Right atrium auricular region (tissue), 2 donors: Measurements from ENCODE around the gene SCMH1. TPM values are rescaled to one million over a fixed set of nuclear protein-coding genes. Genes with fewer than 3 reads are reported as not detected.

ENCODE experiments used
- DNase-seq: peaks from one replicate; pipeline ENCODE4 v3.0.0-alpha.2; 2019; ENCODE audit warnings: low spot score
- H3K27ac ChIP-seq, 2 donors: fragments of 200-600 bp; sonication (generic); 1 replicate in 1 of 2; 2 replicates in 1 of 2; pipeline ENCODE4 v1.5.1; 2016 to 2019
- H3K27me3 ChIP-seq, 2 donors: fragments of 200-600 bp; sonication (generic); one replicate each; pipeline versions ENCODE4 v1.5.1 to v1.6.0; 2017 to 2019
- H3K36me3 ChIP-seq: fragments of 200-600 bp; sonication (generic); one replicate; pipeline ENCODE4 v1.5.1; 2016
- H3K4me1 ChIP-seq, 2 donors: fragments of 200-600 bp; sonication (generic); one replicate each; pipeline versions ENCODE4 v1.5.1 to v1.6.0; 2017 to 2019
- H3K4me3 ChIP-seq, 2 donors: fragments of 200-600 bp; sonication (generic); 1 replicate in 1 of 2; 2 replicates in 1 of 2; pipeline ENCODE4 v1.5.1; 2017 to 2019; ENCODE audit warnings: mild to moderate bottlenecking in 1 of 2, moderate library complexity in 1 of 2
- H3K9me3 ChIP-seq, 2 donors: fragments of 200-600 bp; sonication (generic); one replicate each; pipeline ENCODE4 v1.5.1; 2019
- total RNA-seq, 2 donors: library from RNA; depleted of rRNA; stranded (reverse); fragments of >200 nt; gene quantifications; one replicate each; pipeline ENCODE4 v1.1.0, GENCODE V29; 2016
- TF ChIP-seq, protein P1 (sequence below), 2 donors: fragments of 200-600 bp; sonication (generic); IDR thresholded peaks; one replicate each; pipeline ENCODE4 v1.5.1; 2019; ENCODE audit warnings: antibody characterized with exemption in 2 of 2

The SCMH1 gene
- total RNA-seq, 2 donors from 2014 or later: 50.1 to 62.5 TPM

DNA sequence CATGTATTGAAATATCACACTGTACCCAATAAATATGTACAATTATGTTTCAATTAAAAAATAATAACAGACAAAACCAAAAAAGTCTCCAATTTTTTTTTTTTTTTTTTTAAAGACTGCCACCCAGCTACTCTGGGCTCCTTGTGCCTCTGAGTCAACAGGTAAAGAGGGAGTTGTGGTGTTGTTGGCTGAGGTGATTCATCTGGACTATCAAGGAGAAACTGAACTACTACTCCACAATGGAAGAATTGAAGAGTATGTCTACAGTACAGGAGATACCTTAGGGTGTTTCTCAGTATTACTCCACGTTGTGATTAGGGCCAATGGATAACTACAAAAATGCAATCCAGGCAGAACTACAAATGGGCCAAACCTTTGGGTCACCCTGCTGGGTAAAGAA is 67.9 kb downstream of the SCMH1 start:
- H3K27me3 ChIP-seq: no peaks in the 10 kb centered on the region
- H3K9me3 ChIP-seq: no peaks in the 10 kb centered on the region
- peaks cover 3% of the 10 kb centered on the region for H3K36me3 ChIP-seq
- H3K27ac ChIP-seq: no peak overlapping the region
- no peak overlapping the region for H3K4me3 ChIP-seq
- H3K4me1 ChIP-seq: no peaks in the 10 kb centered on the region
- DNase-seq: no peak
- TF ChIP-seq, protein P1, sequence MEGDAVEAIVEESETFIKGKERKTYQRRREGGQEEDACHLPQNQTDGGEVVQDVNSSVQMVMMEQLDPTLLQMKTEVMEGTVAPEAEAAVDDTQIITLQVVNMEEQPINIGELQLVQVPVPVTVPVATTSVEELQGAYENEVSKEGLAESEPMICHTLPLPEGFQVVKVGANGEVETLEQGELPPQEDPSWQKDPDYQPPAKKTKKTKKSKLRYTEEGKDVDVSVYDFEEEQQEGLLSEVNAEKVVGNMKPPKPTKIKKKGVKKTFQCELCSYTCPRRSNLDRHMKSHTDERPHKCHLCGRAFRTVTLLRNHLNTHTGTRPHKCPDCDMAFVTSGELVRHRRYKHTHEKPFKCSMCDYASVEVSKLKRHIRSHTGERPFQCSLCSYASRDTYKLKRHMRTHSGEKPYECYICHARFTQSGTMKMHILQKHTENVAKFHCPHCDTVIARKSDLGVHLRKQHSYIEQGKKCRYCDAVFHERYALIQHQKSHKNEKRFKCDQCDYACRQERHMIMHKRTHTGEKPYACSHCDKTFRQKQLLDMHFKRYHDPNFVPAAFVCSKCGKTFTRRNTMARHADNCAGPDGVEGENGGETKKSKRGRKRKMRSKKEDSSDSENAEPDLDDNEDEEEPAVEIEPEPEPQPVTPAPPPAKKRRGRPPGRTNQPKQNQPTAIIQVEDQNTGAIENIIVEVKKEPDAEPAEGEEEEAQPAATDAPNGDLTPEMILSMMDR (IDR thresholded peaks at IDR 0.05): no peak

- no peaks in the 10 kb centered on the region for H3K27me3 ChIP-seq
- no peak overlapping the region for H3K4me3 ChIP-seq
- no peaks in the 10 kb centered on the region for H3K4me1 ChIP-seq
- TF ChIP-seq, protein P1 (IDR thresholded peaks at IDR 0.05): no peak
- peaks cover 3% of the 10 kb centered on the region for H3K36me3 ChIP-seq
- no peaks in the 10 kb centered on the region for H3K9me3 ChIP-seq
- no peak for DNase-seq
- no peak overlapping the region for H3K27ac ChIP-seq
Observed at GRCh38 chr1:41173651-41174050, 68.5 kb downstream of the SCMH1 start.

DNA sequence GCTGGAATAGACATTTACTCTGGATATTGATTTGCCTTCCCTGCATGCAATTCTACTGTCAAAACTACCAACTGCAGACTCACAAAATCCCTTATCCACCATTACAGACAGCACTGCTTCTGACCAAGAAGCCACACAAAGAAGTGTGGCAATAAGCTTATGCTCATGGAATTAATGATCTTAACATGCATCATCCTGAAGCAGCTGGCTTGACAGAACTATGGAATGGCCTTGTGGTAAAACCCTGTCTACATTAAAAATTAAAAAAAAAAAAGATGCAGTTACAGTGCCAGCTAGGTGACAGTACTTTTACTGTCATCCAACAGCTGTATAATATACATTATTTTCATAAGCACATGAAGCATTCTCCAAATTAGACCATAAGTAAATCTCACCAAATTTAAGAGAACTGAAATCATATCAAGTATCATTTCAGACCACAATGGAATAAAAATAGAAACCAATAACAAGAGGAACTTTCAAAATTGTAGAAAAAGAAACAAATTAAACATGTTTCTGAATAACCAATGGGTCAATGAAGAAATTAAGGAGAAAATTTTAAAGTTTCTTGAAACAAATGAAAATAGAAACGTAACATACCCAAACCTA is 70.7 kb downstream of the SCMH1 start:
- no peak for DNase-seq
- H3K36me3 ChIP-seq: peaks cover 3% of the 10 kb centered on the region
- TF ChIP-seq, protein P1 (IDR thresholded peaks at IDR 0.05): no peak
- peaks cover 0 to 14% of the 10 kb centered on the region in 2 donors for H3K9me3 ChIP-seq
- H3K27me3 ChIP-seq: no peaks in the 10 kb centered on the region
- H3K4me1 ChIP-seq: no peaks in the 10 kb centered on the region
- no peak overlapping the region for H3K4me3 ChIP-seq
- H3K27ac ChIP-seq: no peak overlapping the region

GRCh38 chr1:41169799-41170180 is 72.3 kb downstream of the SCMH1 start:
- no peak overlapping the region for H3K27ac ChIP-seq
- H3K4me3 ChIP-seq: no peak overlapping the region
- H3K9me3 ChIP-seq: peaks cover 0 to 14% of the 10 kb centered on the region in 2 donors
- no peaks in the 10 kb centered on the region for H3K27me3 ChIP-seq
- DNase-seq: no peak
- TF ChIP-seq, protein P1 (IDR thresholded peaks at IDR 0.05): no peak
- no peaks in the 10 kb centered on the region for H3K4me1 ChIP-seq
- H3K36me3 ChIP-seq: no peaks in the 10 kb centered on the region

DNA sequence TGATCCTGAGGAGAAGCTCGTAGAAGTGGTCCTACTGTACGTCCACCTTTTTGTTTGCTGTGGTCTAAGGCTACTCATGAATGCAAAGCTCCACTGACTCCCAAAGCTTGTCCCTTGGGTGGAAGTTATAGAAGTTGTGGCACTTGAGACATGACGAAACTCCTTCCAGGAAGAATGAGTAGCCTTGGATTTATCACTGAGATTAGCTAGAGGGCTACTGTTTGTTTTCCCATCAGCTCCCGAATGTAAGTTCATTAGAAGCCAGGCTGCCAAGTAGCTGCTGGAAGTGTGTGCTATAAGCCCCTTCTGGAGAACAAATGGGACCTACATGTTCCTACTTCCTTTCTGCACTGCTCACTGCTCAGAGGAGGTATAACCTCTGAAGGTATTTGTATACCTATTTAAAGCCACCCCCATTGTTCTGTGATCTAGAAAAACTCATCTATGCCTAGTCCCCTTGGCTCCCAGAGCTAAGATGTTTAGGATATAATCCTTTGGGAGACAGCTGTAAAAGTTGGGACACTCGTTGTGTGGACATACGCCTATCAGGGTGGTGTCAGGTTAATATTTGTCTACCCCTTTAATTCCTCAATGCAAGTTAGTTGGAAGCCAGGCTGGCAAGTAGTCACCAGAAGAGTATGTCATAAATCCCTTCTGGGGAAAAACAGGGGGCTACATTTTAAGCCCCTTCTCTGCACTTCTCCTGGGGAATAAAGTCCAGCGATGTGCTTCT is 72.9 kb downstream of the SCMH1 start:
- DNase-seq: no peak
- no peak overlapping the region for H3K4me3 ChIP-seq
- TF ChIP-seq, protein P1 (IDR thresholded peaks at IDR 0.05): no peak
- H3K27ac ChIP-seq: no peak overlapping the region
- H3K9me3 ChIP-seq: peaks cover 0 to 14% of the 10 kb centered on the region in 2 donors
- H3K4me1 ChIP-seq: no peaks in the 10 kb centered on the region
- H3K27me3 ChIP-seq: no peaks in the 10 kb centered on the region
- no peaks in the 10 kb centered on the region for H3K36me3 ChIP-seq
